GM19438 (cell line): Measurements from ENCODE around the gene SFMBT1.
A peak's percentile ranks its signal among the peaks of the same experiment; 100 is the strongest.

ENCODE experiments used
- ATAC-seq: cut with Tn5 transposase; IDR thresholded peaks from one replicate; pipeline ENCODE4 v1.9.1; 2021; ENCODE audit warnings: low read depth; ENCODE audit not compliant: unreplicated experiment

SFMBT1 gene

DNA sequence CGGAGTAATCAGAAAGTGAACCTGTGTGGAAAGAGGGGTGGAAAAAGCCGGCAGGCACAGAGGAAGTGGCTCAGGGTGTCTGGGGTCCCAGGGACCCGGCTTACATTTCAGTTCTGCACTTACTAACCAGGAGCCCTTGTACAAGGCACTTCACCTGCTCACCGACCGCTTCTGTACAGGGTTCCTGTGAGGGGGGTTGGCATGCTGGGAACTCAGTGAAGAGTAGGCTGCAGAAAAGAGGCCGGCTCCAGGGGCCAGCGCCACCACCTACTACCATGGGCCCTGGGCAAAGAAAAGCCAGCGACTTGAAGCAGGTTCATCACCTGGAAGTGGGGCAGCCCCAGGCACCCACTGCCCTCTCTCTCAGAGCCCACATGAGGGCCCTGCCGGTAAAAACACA is 154.7 kb downstream of the SFMBT1 start:
- ATAC-seq, result no peak

DNA sequence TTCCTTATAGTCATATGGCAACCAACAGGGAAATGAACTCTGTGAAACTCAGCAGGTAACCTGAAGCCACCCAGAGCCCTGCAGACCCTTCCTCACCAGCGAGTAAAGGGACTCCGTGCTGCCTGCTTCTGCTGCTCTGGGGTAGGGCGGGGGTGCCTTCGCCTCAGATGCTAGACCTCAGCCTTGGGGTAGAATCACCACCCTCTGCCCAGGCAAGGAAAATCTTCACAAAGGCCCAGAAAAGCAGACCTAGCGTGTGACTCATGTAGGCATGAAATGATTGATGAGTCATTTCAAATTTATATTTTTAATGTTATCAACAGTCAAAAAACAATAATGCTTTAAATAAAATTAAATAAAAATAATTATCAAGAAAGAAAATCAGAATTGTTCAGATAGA is 155.1 kb downstream of the SFMBT1 start:
- ATAC-seq, result no peak

DNA sequence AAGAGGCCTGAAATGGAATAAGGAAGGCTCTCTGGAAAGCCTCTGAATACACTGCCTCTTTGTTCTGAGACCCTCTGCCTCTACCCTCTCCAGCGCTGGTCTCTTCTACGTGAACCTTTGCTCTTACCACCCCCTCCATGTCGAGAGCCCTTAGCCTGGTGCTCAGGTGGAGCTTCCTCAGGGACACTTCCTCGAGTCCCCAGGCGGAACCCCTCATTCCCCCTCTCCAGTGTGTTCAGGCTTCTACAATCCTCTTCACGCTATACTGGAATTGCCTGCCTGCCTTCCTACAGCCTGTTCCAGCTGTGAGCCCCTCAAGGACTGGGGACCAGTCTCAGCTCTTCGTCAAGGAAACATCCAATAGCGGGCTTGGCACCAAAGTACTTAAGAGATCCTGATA is 156.0 kb downstream of the SFMBT1 start:
- ATAC-seq, result no peak

DNA sequence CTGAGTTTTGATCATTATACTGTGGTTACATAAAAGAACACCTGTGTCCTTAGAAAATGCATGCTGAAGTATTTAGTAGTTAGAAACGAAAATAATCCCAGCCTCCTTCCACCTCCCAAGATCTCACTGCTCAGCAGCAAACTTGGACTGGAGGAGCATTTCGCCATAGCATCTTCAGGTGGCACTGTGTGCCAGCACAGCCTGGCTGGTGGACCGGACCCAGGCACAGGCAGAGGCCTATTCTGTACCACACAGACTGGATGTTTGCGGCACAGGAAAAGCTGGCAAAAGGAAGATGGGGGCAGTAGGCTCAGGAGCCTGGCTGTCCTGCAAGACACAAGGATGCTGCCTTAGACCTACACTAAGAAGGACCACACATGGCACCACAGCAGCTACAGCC is 158.7 kb downstream of the SFMBT1 start:
- ATAC-seq, result no peak

DNA sequence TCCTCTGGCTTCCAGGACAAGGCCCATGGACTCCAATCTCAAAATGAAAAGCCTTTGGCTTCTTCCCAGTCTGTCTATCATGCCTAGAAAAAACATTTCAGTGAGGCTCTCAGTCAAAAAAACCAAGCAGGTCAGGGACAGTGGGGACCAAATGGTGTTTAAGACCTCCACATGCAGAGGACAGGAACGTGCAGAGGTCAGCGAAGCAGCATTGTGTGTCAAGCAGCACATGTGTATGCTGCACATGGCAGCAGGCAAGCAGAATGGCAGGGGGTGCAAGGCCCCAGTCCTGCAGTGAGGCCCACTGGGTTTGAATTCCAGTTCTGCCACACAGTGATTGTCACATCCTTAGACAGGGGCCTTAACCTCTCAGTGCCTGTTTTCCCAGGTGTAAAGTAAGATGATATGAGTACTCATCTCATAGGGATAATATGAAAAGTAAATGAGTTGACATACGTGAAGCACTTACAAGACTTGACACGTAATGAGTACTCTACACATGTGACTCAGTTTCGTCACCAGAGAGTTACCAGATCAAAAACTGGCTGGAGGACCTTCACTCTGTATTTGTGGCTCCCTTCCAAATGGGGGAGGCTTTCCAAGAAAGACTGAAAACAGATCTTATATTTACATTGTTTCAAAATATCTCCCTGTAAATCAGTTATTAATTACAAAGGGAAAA is 159.7 kb downstream of the SFMBT1 start:
- ATAC-seq, result no peak

DNA sequence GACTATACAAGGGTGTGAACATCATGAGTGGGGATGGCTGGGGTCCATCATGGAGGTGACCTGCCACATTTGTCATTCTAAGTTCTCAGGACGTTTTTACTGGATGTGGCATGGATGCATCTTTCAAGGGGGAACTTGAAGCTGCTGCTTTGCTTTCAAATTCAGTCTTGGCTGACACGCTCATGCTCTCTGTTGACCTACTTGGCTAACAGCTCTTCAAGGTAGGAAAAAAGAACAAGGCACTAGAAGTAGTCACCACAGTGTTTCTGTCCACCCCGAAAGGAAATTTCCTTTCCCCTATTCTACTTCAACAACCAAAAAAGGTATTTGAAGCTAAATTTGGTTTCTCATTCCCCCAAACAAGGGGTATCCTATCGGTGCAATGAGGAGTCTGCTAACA is 163.5 kb downstream of the SFMBT1 start:
- no peak for ATAC-seq

DNA sequence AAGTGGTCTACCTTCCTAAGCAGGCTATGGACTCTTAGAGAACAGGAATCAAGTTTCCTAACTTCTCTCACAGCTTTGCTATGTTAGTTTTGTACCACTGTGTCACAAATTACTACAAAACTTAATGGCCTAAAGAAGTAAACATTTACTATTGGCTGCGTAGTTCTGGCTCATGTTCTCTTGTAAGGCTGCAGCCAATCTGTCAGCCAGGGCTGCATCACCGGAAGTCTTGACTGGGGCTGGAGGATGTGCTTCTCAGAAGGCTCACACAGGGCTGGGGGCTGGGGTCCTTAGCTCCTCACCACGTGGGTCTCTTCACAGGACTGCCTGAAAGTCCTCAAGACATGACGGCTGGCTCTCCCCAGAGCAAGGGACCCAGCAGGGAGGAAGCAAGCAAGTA is 164.0 kb downstream of the SFMBT1 start:
- no peak for ATAC-seq

DNA sequence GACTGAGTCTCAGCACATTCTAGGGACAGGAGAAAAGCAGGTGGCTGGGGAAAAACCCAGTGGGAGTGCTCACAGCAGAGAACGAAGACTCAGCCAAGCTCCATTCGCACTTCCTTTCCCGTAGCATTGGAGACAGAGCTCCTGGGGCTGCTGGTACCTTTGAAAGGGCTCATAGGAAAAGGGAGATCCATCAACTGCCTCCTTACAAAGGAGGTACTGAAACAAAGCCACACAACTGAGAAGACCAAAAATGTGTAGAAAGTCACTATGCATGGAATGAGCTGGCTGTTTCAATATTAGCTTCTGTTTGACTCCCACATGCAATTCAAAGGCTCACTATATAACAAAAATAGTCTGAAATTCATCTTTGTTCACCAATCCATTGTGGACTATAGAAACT is 165.4 kb downstream of the SFMBT1 start:
- ATAC-seq, result no peak

DNA sequence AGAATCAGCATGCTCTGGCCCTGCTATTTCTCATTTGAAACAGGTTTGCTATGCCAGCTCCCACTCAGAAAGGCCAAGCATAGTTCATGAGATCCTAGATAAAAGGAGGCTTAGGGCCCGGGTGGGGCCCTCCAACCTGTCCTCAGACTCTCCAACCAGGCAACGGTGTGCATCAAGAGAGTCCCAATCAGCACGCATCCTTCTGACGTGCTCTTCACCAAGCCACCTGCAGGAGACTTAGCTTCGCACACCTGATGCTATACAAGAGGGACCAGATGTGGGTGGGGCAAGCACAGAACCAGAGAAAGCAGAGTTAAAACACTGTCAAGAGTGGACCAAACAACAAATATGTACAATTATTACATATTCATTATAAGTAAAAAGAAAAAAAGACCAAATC is 165.8 kb downstream of the SFMBT1 start:
- ATAC-seq, result no peak

- no peak for ATAC-seq
Observed at GRCh38 chr3:52879581-52879980, 166.3 kb downstream of the SFMBT1 start.

DNA sequence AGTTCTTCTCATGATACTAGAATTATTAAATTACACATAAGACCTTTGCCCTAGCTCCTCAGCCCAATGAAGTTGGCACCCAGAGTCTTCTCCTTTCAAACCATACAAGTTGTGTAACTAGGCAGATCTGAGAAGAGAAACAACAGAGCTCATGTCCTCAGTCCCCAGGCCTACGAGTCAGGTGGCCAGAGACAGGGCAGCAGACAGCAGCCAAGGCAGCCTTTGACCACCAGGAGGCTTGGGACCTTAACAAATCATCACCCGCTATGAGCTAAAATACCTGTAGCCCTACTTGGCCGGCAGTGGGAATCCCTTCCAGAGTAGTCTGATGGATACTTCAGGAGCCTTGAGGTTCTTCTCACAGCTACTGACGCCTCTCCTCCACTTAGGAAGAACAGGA is 166.8 kb downstream of the SFMBT1 start:
- no peak for ATAC-seq

DNA sequence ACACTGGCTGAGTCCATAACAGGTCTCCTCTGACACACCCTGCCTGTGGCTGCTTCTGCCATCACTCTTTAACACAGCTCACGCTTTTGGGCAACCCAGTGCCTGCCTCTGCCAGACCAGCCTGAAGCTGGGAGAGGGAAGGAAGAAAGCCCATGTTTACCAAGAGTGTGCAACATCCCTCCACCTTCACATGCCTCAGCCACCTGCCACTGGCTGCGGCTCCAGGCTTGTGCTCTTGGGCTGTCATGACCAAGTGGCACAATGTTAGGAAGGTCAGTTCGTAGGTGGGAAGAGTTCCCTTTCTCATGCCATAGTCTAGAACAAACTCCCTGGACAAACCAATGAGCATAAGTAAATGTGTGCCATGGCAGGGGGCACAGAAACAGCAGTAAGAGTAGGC is 168.8 kb downstream of the SFMBT1 start:
- no peak for ATAC-seq

GRCh38 chr3:52874864-52875587 is 170.8 kb downstream of the SFMBT1 start:
- no peak for ATAC-seq

- peak; percentile 58 for ATAC-seq
Observed at GRCh38 chr3:52874160-52874701, 171.6 kb downstream of the SFMBT1 start.

DNA sequence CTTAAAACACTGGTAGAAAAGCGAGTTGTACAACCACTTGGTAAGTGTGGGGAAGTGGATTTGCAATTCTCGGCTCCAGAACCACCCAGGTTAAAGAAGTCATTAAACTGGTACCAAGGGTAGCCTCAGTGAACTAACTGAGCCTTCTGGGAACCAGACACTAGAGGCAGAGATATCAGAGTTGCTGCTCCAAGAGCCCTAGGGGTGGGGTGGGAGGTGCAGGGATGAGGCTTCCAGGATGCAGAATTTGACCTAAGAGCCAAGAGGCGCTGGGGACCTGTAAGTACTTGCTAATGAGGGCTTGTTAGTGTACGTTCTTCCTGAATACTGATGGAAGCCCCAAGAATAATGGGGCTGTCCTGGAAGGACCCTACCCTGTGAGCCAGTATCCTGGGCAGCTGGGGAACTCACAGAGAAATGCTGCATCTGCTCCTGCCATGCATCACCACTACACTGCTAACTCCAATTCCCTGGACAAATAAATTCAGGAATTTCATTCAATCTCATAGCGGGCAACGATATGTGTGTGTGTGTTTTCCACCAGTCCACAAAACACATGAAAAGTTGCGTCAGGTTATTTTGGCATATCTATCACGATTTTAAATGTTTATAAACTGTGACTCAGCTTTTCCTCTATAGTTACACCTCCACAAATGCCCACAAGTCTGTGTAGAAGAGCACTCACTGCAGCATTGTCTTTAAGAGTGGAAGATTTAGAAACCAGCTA is 172.3 kb downstream of the SFMBT1 start:
- no peak for ATAC-seq

DNA sequence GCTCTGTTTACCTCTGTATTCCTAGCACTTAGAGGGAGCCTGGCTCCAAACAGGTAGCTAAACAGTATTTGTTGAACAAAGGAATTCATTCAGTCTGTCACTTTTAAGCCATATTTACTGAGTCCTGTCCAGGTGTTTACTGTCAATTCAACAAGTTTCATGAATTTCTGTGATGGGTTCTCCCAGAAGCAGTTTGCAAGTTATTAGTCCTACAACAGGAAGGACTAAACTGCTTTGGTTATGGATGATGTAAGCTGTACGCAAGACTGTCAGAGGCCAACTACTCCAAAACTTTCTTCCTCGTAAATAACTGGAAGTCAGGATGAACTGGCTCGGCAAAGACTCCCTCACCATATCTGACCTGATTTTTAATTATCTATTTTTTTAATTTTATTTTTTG is 173.6 kb downstream of the SFMBT1 start:
- no peak for ATAC-seq

- ATAC-seq, result no peak
Observed at GRCh38 chr3:52871761-52872160, 174.1 kb downstream of the SFMBT1 start.

GRCh38 chr3:52870471-52870870 is 175.4 kb downstream of the SFMBT1 start:
- no peak for ATAC-seq

GRCh38 chr3:52866427-52866826 is 179.4 kb downstream of the SFMBT1 start:
- ATAC-seq, result no peak

DNA sequence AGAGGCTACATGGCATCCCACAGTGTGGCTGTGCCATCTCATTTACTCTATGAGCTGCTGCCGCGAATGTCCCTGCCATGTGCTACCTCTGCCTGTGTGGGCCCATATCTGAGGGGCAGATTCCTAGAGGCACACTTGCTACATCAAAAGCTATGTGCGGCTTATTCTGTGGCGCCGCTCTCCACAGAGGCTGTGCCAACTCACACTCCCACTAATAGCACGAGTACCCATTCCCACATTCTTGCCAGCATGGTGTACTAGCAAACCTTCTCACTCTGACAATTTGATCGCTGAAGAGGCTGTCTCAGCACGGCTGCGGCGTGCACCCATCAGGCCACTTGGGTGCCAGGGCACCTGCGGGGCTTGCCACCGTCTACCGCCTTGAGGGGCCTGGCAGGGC is 179.9 kb downstream of the SFMBT1 start:
- no peak for ATAC-seq

GRCh38 chr3:52860424-52860768 is 185.5 kb downstream of the SFMBT1 start:
- no peak for ATAC-seq
